ENCODE data around the gene KIF6. TPM values are rescaled to one million over a fixed set of nuclear protein-coding genes. Genes with fewer than 3 reads are reported as not detected.
A peak's percentile ranks its signal among the peaks of the same experiment; 100 is the strongest.
"Not testable (repeated sequence)": the region's sequence is repeated elsewhere in the genome, so short reads cannot be mapped to it uniquely, and the experiment has no call there.

KIF6 gene
- polyA plus RNA-seq, 3 donors, result not detected

- Histone ChIP-seq H3K4me3 (replicated peaks in 1 of 3; ENCODE audit: low read depth in 2 of 3, low read length in 3 of 3) (no peak overlapping the region), H3K79me2 (ENCODE audit: insufficient read depth, low read length) (no peaks in the 10 kb centered on the region), H3K27ac (ENCODE audit: low read depth in 1 of 2, low read length in 2 of 2) (no peak overlapping the region), H3K36me3 (replicated peaks in 1 of 2; ENCODE audit: control insufficient read depth in 1 of 2, insufficient read depth in 2 of 2, low read length in 2 of 2) (no peaks in the 10 kb centered on the region), H3K4me2 (replicated peaks; ENCODE audit: extremely low read depth, low read length, poor library complexity, severe bottlenecking) (no peak overlapping the region), H4K20me1 (ENCODE audit: insufficient read depth, low read length) (no peaks in the 10 kb centered on the region), H2AFZ (ENCODE audit: insufficient read depth, low read depth, low read length, poor library complexity, severe bottlenecking) (no peak overlapping the region), H3K4me1 (ENCODE audit: control insufficient read depth in 1 of 2, insufficient read depth in 2 of 2, low read length in 2 of 2) (peaks cover 2 to 7% of the 10 kb centered on the region in 2 donors), H3K27me3 (ENCODE audit: control insufficient read depth in 2 of 2, insufficient read depth in 2 of 2, low read length in 2 of 2) (peaks cover 0 to 5% of the 10 kb centered on the region in 2 donors), H3K9ac (ENCODE audit: insufficient read depth, low read length, poor library complexity, severe bottlenecking) (no peak overlapping the region), H3K9me3 (replicated peaks in 1 of 2; ENCODE audit: control insufficient read depth in 1 of 2, insufficient read depth in 1 of 2, low read length in 2 of 2) (no peaks in the 10 kb centered on the region)
- H3K4me1 Mint-ChIP-seq, result peaks cover 5% of the 10 kb centered on the region
- no peak overlapping the region for H3K27ac Mint-ChIP-seq
- no peak for TF ChIP-seq CTCF (IDR thresholded peaks at IDR 0.05)
- H3K4me3 Mint-ChIP-seq, result no peak overlapping the region
- H3K27me3 Mint-ChIP-seq (ENCODE audit: low read depth in 3 of 3), result peaks cover 8 to 18% (median 12%) of the 10 kb centered on the region in 3 donors
- DNase-seq, result no peak
- peaks cover 0 to 7% (median 2%) of the 10 kb centered on the region in 7 donors for H3K9me3 Mint-ChIP-seq
- H3K36me3 Mint-ChIP-seq, result no peaks in the 10 kb centered on the region
- intact Hi-C loops (cut with micrococcal nuclease), result no loop called here
Measured at GRCh38 chr6:39729945-39730344, 4.7 kb upstream of the KIF6 start.

GRCh38 chr6:39725632-39725997, 407 bp upstream of the KIF6 start:
- Histone ChIP-seq H4K20me1 (ENCODE audit: insufficient read depth, low read length) (no peaks in the 10 kb centered on the region), H3K27ac (ENCODE audit: low read depth in 1 of 2, low read length in 2 of 2) (no peak overlapping the region), H3K4me1 (ENCODE audit: control insufficient read depth in 1 of 2, insufficient read depth in 2 of 2, low read length in 2 of 2) (peaks cover 6 to 12% of the 10 kb centered on the region in 2 donors), H2AFZ (ENCODE audit: insufficient read depth, low read depth, low read length, poor library complexity, severe bottlenecking) (peak overlapping the region; percentile 94), H3K79me2 (ENCODE audit: insufficient read depth, low read length) (no peaks in the 10 kb centered on the region), H3K9me3 (replicated peaks in 1 of 2; ENCODE audit: control insufficient read depth in 1 of 2, insufficient read depth in 1 of 2, low read length in 2 of 2) (no peaks in the 10 kb centered on the region), H3K27me3 (ENCODE audit: control insufficient read depth in 2 of 2, insufficient read depth in 2 of 2, low read length in 2 of 2) (peaks cover 0 to 10% of the 10 kb centered on the region in 2 donors), H3K4me2 (replicated peaks; ENCODE audit: extremely low read depth, low read length, poor library complexity, severe bottlenecking) (peak overlapping the region; percentile 94), H3K4me3 (replicated peaks in 1 of 3; ENCODE audit: low read depth in 2 of 3, low read length in 3 of 3) (peak overlapping the region in 2 of 3 experiments; percentile 51 to 81), H3K9ac (ENCODE audit: insufficient read depth, low read length, poor library complexity, severe bottlenecking) (no peak overlapping the region), H3K36me3 (replicated peaks in 1 of 2; ENCODE audit: control insufficient read depth in 1 of 2, insufficient read depth in 2 of 2, low read length in 2 of 2) (no peaks in the 10 kb centered on the region)
- H3K4me1 Mint-ChIP-seq, result peaks cover 8% of the 10 kb centered on the region
- intact Hi-C loops (cut with micrococcal nuclease), result no loop called here
- TF ChIP-seq CTCF (IDR thresholded peaks at IDR 0.05), result no peak
- 70% methylated on average over 12 of the region's 14 CpGs for WGBS (ENCODE audit: insufficient coverage)
- no peaks in the 10 kb centered on the region for H3K36me3 Mint-ChIP-seq
- peaks cover 9 to 11% (median 10%) of the 10 kb centered on the region in 3 donors for H3K27me3 Mint-ChIP-seq (ENCODE audit: low read depth in 3 of 3)
- DNase-seq, result no peak
- H3K4me3 Mint-ChIP-seq, result peak overlapping the region; percentile 89 to 98
- no peak overlapping the region for H3K27ac Mint-ChIP-seq
- H3K9me3 Mint-ChIP-seq, result peaks cover 0 to 10% (median 3%) of the 10 kb centered on the region in 7 donors

GRCh38 chr6:39723350-39723749, 1.9 kb downstream of the KIF6 start:
- H3K79me2 ChIP-seq (ENCODE audit: insufficient read depth, low read length); H3K4me1 Mint-ChIP-seq; H3K27ac Mint-ChIP-seq; H3K4me3 Mint-ChIP-seq; H3K36me3 Mint-ChIP-seq; intact Hi-C loops (cut with micrococcal nuclease); DNase-seq; H2AFZ ChIP-seq (ENCODE audit: insufficient read depth, low read depth, low read length, poor library complexity, severe bottlenecking); H3K4me3 ChIP-seq (replicated peaks in 1 of 3; ENCODE audit: low read depth in 2 of 3, low read length in 3 of 3); H3K36me3 ChIP-seq (replicated peaks in 1 of 2; ENCODE audit: control insufficient read depth in 1 of 2, insufficient read depth in 2 of 2, low read length in 2 of 2); H3K27me3 ChIP-seq (ENCODE audit: control insufficient read depth in 2 of 2, insufficient read depth in 2 of 2, low read length in 2 of 2); H3K9me3 ChIP-seq (replicated peaks in 1 of 2; ENCODE audit: control insufficient read depth in 1 of 2, insufficient read depth in 1 of 2, low read length in 2 of 2); H3K4me2 ChIP-seq (replicated peaks; ENCODE audit: extremely low read depth, low read length, poor library complexity, severe bottlenecking); H3K27ac ChIP-seq (ENCODE audit: low read depth in 1 of 2, low read length in 2 of 2); H4K20me1 ChIP-seq (ENCODE audit: insufficient read depth, low read length); H3K9ac ChIP-seq (ENCODE audit: insufficient read depth, low read length, poor library complexity, severe bottlenecking): not testable (repeated sequence)
- WGBS (ENCODE audit: insufficient coverage), result no CpG with 5 or more reads among the region's 4 CpGs
- Mint-ChIP-seq H3K9me3 (peaks cover 0 to 10% (median 3%) of the 10 kb centered on the region in 7 donors), H3K27me3 (ENCODE audit: low read depth in 3 of 3) (peaks cover 9 to 15% (median 10%) of the 10 kb centered on the region in 3 donors)
- peaks cover 6 to 12% of the 10 kb centered on the region in 2 donors for H3K4me1 ChIP-seq (ENCODE audit: control insufficient read depth in 1 of 2, insufficient read depth in 2 of 2, low read length in 2 of 2)

Measured in CD14-positive monocyte (primary cell).